Uterus (tissue), 4 donors: ENCODE data around the gene IFIH1. TPM values are rescaled to one million over a fixed set of nuclear protein-coding genes. Genes with fewer than 3 reads are reported as not detected.

Experiments
- DNase-seq, 2 donors: peaks; one replicate each; pipeline ENCODE4 v3.0.0-alpha.2; 2019 to 2020
- H3K27ac ChIP-seq, 2 donors: fragments of 200-600 bp; sonication (generic); 1 replicate in 1 of 2; 2 replicates in 1 of 2; pipeline ENCODE4 v1.5.1; 2016 to 2018
- H3K27me3 ChIP-seq, 2 donors: fragments of 200-600 bp; sonication (generic); one replicate each; pipeline ENCODE4 v1.5.1; 2018 to 2019; ENCODE audit warnings: control low read depth in 1 of 2
- H3K36me3 ChIP-seq, 2 donors: fragments of 200-600 bp; sonication (generic); one replicate each; pipeline ENCODE4 v1.5.1; 2019; ENCODE audit warnings: control low read depth in 1 of 2
- H3K4me1 ChIP-seq, 2 donors: fragments of 200-600 bp; sonication (generic); one replicate each; pipeline ENCODE4 v1.5.1; 2018 to 2019; ENCODE audit warnings: control low read depth in 1 of 2
- H3K4me3 ChIP-seq, 2 donors: fragments of 200-600 bp; sonication (generic); 1 replicate in 1 of 2; 2 replicates in 1 of 2; pipeline ENCODE4 v1.5.1; 2018 to 2019; ENCODE audit warnings: mild to moderate bottlenecking in 1 of 2
- H3K9me3 ChIP-seq, 2 donors: fragments of 200-600 bp; sonication (generic); one replicate each; pipeline ENCODE4 v1.5.1; 2019; ENCODE audit warnings: control low read depth in 1 of 2
- CTCF ChIP-seq, 4 experiments: fragments of 200-600 bp in 2 of 4; fragments of 450-650 bp in 2 of 4; sonication (generic) in 2 of 4; IDR thresholded peaks; one replicate each; pipeline ENCODE4 v1.5.1; 2016 to 2019; ENCODE audit warnings: antibody characterized with exemption in 4 of 4, mild to moderate bottlenecking in 2 of 4, moderate library complexity in 1 of 4
- POLR2A ChIP-seq, 2 donors: fragments of 450-650 bp; IDR thresholded peaks; one replicate each; pipeline ENCODE4 v1.6.1; 2016; ENCODE audit warnings: antibody characterized with exemption in 2 of 2, mild to moderate bottlenecking in 1 of 2, moderate library complexity in 1 of 2
- intact Hi-C: fragments of 100-400 bp; cut with DNase I; formaldehyde crosslinking; loops from one replicate; pipeline ENCODE4 v1.15.1; 2023; ENCODE audit warnings: low total_unique reads
- total RNA-seq, 4 donors: library from RNA; depleted of rRNA in 3 of 4; stranded (reverse); fragments of >200 nt in 3 of 4; gene quantifications; one replicate each; pipeline versions ENCODE4 v1.1.0 to v1.2.4, GENCODE V29; 2014 to 2023
- donor health status: DM: yes; HTN: yes; CAD: no.

The IFIH1 gene
- total RNA-seq, 4 donors from 2014 or later = 5.6 to 31.4 (median 10.4) TPM

- no peak for DNase-seq
- H3K27ac ChIP-seq = no peak overlapping the region
- H3K4me3 ChIP-seq = no peak overlapping the region
- H3K4me1 ChIP-seq = no peaks in the 10 kb centered on the region
- no peaks in the 10 kb centered on the region for H3K27me3 ChIP-seq
- no peaks in the 10 kb centered on the region for H3K9me3 ChIP-seq
- TF ChIP-seq POLR2A (IDR thresholded peaks at IDR 0.05) = no peak
- no peak for TF ChIP-seq CTCF (IDR thresholded peaks at IDR 0.05)
- intact Hi-C loops = no loop called here
- H3K36me3 ChIP-seq = no peaks in the 10 kb centered on the region
These were observed 24.4 kb upstream of the IFIH1 start for GRCh38 chr2:162342841-162343240.

GRCh38 chr2:162342321-162342720 is 23.8 kb upstream of the IFIH1 start:
- H3K27me3 ChIP-seq = no peaks in the 10 kb centered on the region
- H3K27ac ChIP-seq = no peak overlapping the region
- H3K4me1 ChIP-seq = no peaks in the 10 kb centered on the region
- no peak overlapping the region for H3K4me3 ChIP-seq
- intact Hi-C loops = no loop called here
- H3K36me3 ChIP-seq = no peaks in the 10 kb centered on the region
- no peak for DNase-seq
- no peaks in the 10 kb centered on the region for H3K9me3 ChIP-seq
- TF ChIP-seq POLR2A (IDR thresholded peaks at IDR 0.05) = no peak
- TF ChIP-seq CTCF (IDR thresholded peaks at IDR 0.05) = no peak

GRCh38 chr2:162340822-162341221 is 22.3 kb upstream of the IFIH1 start:
- TF ChIP-seq CTCF (IDR thresholded peaks at IDR 0.05) = no peak
- TF ChIP-seq POLR2A (IDR thresholded peaks at IDR 0.05) = no peak
- DNase-seq = no peak
- intact Hi-C loops = no loop called here
- Histone ChIP-seq H3K4me3 (no peak overlapping the region), H3K27me3 (no peaks in the 10 kb centered on the region), H3K9me3 (no peaks in the 10 kb centered on the region), H3K36me3 (no peaks in the 10 kb centered on the region), H3K27ac (no peak overlapping the region), H3K4me1 (no peaks in the 10 kb centered on the region)

GRCh38 chr2:162337868-162338267 is 19.4 kb upstream of the IFIH1 start:
- Histone ChIP-seq H3K4me3 (no peak overlapping the region), H3K36me3 (no peaks in the 10 kb centered on the region), H3K27me3 (no peaks in the 10 kb centered on the region), H3K9me3 (no peaks in the 10 kb centered on the region), H3K27ac (no peak overlapping the region), H3K4me1 (no peaks in the 10 kb centered on the region)
- TF ChIP-seq POLR2A (IDR thresholded peaks at IDR 0.05) (no peak), CTCF (IDR thresholded peaks at IDR 0.05) (no peak)
- intact Hi-C loops = no loop called here
- no peak for DNase-seq

- Histone ChIP-seq H3K27ac (no peak overlapping the region), H3K4me1 (no peaks in the 10 kb centered on the region), H3K36me3 (no peaks in the 10 kb centered on the region), H3K9me3 (no peaks in the 10 kb centered on the region), H3K27me3 (no peaks in the 10 kb centered on the region), H3K4me3 (no peak overlapping the region)
- intact Hi-C loops = no loop called here
- no peak for DNase-seq
- TF ChIP-seq POLR2A (IDR thresholded peaks at IDR 0.05) (no peak), CTCF (IDR thresholded peaks at IDR 0.05) (peak in 2 of 4 experiments; percentile 9 to 23)
These were observed 15.5 kb upstream of the IFIH1 start for GRCh38 chr2:162333968-162334367.
